Activated CD4-positive, CD25-positive, alpha-beta regulatory T cell (primary cell): ENCODE results near the gene HIVEP2.

ENCODE experiments used
- DNase-seq, 4 experiments: peaks; one replicate each; lab custom pipeline; 2025; lab: John Stamatoyannopoulos, UW

HIVEP2 gene

DNA sequence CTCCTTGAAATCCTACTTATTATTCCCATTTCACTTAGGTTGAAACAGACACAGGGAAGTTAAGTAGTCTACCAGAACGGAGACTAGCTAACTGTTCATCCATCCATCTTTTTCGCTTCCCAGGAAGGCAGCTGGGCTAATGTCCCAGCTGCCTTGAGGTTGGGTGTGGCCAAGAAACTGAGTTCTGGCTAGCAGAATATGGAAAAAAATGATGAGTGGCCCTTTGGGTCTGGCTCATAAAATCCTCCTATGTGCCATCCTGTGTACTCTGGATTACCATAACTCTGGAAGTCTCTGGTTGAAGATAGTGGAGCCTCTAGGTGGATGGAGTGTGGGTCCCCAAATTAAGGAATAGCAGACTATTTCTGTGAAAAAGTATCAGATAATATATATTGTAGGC lies 206.2 kb downstream of the HIVEP2 start:
- no peak for DNase-seq

DNA sequence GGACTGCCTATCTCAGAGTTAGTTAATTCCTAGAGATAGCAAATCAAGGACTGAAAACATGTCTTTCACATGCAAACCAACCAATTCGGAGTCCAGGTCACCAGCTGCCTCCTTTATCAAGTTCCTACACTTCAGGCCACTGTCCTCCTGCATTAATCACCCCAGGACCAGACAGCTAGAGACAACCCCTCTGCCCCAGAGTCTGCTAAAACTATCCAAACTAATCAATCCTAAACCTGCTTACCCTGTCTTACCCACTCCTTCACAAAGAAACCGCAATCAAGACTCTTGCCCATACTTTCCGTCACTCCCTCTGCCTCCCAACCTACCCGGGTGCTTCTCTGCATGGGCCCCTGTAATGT lies 207.0 kb downstream of the HIVEP2 start:
- no peak for DNase-seq

DNA sequence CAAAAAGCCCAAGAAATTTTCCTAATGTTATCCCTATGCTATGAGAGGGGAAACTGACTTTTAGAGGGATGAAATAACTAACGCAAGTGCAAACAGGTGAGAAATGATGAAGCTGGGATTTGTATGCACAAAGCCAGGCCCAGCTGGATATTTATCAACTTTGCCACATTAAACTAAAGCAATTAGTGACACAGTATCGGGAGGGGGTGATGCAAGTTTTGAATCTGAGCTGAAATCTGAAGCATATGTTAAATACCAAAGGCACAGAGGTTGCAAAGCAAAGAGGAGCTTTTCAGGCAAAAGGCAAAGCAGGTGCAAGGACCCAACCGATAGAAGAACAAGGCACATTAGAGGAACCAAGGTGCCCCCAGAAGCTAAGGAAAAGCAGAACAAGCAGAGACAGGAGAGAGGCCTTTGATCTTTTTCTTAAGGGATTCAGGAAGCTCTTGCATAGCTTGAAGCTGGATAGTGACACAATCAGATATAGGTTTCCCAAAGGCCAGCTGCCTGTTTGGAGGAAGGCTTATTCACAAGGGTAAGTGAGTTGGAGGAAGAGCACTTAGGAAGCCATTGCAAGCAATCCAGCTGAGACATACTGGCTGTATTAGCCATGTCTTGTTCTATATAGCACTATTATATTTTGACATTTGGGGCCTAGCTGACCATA lies 207.5 kb downstream of the HIVEP2 start:
- no peak for DNase-seq

DNA sequence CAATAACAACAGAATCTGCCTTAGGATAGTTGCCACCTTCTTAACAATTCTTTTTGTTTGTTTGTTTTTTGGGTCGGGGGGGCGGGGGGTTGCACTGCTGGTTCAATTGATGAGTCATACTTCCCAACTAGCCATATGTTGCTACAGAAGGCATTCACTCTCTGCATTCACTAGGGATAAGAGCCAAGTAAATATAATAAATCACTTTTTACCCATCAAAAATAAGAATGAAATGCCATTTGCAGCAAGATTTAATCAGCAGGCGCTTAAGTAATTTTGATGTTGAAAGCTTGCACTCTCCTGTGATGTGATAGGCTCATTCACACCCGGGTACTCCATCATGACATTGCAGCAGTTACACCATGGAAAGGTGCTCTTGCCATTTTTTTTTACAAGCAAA lies 209.8 kb downstream of the HIVEP2 start:
- no peak for DNase-seq

- no peak for DNase-seq
Observed at GRCh38 chr6:142732790-142733189, 212.2 kb downstream of the HIVEP2 start.

DNA sequence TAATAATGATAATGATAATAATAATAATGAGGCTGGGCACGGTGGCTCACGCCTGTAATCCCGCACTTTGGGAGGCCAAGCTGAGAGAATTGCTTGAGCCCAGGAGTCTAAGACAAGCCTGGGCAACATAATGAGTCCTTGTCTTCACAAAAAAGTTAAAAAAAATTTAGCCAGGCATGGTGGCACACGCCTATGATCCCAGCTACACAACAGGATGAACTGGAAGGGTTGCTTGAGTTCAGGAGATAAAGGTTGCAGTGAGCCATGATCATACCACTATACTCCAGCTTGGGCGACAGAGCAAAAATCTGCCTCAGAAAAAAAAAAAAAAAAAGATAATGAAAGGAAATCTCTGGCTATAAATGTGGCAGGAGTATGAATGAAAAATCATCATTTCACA lies 213.4 kb downstream of the HIVEP2 start:
- no peak for DNase-seq

GRCh38 chr6:142729618-142730017 lies 215.4 kb downstream of the HIVEP2 start:
- DNase-seq: no peak

GRCh38 chr6:142728910-142729481 lies 216.0 kb downstream of the HIVEP2 start:
- no peak for DNase-seq

DNA sequence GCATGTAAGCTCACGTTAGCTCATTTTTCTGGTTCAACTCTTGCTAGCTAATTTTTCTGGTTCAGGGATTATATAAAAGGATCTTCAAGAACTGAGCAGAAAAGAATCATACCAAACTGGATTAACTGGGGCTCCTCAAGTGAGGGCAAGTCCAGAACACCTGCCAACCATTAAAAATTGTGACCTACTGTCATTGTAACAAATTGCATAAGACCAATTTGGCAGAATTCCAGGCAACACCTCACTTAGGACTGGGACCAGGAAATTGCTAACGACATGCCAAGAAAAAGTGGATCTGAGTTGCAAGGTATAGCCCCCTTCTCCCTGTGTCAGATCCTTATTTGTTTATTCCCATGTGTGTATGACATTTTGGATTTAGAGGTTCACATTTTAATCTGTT lies 216.6 kb downstream of the HIVEP2 start:
- no peak for DNase-seq

- no peak for DNase-seq
Observed at GRCh38 chr6:142726616-142727015, 218.4 kb downstream of the HIVEP2 start.

DNA sequence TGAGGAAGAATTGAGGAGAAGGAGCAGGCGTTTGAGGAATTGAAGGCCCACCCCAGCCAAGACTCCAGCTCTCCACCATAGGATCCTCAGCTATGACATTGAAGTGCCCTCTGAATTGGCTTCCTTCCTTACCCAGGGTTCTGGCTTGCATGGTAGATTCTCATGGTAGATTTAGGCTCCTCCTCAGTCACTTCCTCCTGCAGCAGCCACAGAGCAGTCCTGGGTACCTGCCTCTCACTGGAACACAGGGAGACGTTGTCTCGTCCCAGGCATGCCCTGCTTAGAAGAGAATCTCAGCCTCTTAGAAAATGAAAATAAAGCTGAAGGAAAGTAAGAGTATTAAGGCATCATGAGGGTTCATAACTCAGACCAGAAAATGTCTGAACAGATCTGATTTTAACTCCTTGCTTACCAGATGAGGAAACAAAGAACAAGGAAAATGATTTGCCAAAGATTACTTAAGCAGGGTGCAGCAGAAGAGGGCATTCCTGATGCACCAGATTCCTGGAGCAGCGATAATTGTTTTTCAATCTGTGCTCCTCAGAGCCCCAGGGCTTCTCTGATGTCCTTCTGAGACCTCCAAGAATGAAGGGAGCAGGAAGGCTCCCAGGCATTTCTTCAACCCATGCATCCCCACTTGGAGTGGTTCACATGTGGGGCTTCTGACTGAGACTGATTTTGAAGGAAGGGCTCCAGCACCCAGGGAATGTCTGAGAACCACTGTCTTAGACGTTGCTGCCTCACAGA lies 219.8 kb downstream of the HIVEP2 start:
- DNase-seq: no peak

DNA sequence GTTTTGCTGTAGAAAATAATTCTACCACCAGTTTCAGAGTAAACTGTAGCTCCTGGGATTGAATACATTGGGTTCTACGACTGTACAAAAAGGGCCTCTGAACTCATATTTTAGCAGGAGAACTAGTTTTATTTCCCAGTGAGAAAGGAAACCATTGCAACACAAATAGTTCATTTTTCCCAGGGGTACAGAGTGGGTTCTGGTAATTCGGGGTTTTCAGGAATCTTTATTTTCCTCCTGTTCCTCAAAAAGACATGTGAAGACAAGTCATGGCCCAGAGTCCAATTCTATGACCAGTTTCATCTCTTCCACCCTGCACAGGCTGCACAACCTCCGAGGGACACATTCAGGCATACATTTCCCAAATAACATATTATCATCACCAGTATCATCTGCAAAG lies 222.1 kb downstream of the HIVEP2 start:
- DNase-seq: no peak

- no peak for DNase-seq
Observed at GRCh38 chr6:142722012-142722411, 223.0 kb downstream of the HIVEP2 start.

DNA sequence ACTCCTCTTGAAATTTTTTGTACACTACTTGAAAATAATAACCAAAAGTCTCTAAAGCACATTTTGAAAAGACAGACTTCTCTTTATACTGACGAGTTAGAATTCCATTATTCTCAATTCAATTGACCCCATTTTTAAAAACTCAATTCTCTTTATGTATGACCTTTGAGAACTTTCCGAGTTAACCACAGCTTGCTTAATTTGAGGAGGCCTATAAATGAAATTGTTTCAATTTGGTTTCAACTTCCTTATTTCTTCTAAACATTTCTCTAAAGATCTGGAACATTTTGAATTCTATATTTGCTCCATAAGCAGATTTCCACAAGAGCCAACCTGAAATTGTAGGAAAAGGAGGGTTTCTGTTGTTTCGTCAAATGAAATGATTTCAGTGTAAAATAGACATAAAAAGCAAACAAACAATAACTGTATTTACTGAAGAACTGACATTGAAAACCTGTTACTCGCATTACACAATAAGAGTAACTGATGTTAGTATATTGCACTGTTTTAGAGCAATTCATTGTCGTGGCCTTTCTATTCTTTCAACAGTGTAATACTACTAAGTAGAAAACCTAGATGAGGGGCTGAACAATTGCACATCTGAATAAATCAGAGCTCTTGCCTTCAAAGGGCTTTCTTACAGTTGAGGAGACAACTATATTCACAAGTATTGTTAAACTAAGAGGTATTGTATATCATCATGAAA lies 223.6 kb downstream of the HIVEP2 start:
- DNase-seq: no peak

DNA sequence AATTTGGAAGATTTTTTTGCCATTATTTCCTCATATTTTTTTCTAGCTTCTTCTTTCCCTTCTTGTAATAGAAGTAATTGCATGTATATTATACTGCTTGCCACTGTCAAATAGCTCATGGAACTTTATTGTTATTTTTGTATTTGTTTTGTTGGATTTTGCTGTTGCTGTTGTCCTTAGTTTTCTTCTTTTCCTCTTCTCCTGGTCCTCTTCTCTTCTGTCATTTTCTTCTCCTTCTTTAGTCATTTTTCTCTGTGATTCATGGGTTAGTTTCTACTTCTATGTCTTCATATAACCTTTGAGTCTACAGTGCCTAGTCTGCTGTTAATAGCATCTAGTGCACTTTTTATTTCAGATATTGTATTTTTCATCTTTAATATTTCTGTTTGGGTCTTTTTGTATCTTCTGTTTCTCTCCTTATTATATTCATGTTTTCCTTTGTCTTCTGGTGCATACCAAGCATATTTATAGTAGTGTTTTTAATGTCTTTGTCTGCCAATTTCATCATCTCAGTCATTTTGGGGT lies 226.2 kb downstream of the HIVEP2 start:
- no peak for DNase-seq

DNA sequence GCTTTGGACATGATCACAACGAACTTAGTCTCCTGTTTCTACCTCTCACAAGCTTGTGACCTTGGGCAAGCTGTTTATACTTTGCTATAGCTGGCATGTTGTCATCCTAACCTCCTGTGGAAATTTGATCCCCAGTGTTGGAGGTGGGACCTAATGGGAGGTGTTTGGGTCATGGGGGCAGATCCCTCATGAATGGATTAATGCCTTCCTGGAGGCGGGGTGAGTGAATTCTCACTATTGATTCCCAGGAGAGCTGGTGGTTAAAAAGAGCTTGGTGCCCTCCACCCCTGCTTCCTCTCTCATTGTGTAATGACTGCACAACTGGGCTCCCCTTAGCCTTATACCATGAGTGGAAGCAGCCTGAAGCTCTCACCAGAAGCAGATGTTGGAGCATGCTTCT lies 228.9 kb downstream of the HIVEP2 start:
- DNase-seq: no peak

DNA sequence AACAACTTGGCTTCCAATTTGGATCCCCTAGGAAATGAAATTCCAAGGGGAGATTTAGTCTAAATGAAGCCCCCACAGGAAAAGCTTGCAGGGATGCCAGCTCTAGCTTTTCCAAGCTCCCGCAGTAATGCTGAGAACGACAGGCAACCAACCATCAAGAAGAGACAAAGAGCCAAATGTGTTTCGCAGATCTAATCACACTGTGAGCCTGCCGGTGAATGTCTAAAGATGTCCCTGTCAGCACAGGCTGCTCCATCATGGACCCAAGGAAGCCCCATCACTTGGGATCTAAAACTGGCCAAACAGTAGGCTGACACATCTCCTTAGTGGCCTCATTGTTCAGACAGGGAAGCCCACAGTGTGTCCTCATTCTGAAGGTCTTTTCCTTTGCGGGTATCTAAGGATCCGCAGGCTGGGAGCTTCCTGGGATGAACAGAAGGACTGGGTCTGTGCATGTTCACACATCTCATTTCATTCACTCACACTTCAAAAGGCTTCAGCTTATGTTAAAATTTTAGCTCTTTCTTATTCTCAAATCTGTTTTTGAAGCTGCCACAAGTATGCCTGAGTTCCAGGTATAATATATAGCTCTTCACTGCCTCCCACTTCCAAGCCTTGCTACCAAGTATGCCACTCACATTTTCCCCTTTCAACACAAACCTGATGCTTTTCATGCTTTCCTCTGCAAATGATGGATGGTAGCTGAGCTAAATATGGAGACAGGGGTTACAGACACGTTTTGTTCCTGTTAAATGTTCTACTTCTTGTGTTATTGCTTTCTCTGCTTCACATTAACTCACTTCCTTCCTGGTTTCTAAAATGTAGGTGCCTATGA lies 229.8 kb downstream of the HIVEP2 start:
- DNase-seq: no peak

DNA sequence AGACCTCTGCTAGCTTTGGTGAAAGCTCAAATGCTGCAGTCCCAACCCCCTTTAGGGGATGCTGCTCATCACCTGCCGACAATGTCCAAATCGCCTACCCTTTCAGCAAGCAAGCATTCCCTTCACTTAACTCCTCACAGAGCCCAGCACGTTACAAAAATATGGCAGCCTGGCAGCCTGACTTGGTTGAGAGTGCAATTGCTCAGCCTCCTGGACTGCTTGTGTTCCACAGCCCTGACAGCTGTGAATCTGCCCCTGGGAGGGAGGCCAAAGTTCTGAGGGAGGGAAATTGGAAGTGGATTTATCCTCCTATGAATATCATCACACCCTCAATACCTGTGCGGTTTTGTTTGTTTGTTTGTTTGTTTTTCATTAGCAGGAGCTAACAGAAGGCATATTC lies 231.0 kb downstream of the HIVEP2 start:
- no peak for DNase-seq

DNA sequence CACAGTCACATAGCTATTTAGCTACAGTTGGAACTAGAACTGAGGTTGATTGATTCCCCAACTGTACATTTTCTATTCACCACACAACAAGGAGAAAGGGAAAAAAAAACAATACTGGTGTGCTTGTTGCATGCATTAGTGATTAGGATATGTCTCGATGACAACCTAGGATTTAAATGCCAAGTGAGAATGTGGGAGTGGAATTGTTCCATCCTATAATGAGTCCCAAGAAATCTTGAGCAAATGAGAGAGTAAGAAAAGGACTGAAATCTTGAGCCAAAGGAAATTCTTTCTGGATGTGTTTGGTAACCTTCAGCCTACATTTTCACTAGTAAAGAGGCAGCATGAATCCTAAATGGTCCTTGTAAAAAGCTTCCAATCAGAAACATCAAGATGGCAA lies 232.7 kb downstream of the HIVEP2 start:
- no peak for DNase-seq

GRCh38 chr6:142708651-142709050 lies 236.3 kb downstream of the HIVEP2 start:
- DNase-seq: no peak

DNA sequence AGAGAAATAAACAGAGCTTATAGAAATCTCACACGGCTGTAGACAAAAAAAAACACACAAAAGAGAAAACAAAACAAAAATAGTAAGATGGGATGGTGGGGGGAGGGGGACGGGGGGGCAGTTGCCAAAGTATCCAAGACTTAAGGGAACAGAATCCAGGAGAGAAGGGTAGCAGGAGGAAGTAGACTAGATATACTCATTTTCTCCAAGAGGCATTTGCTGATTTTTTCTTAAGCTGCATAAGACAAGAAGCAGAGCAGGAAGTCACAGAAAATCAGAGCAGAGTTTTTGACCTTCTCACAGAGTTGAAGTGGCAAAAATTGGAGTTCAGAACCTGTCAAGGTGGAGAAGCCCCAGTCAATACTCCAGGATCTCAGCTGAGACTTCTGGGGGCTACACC lies 237.7 kb downstream of the HIVEP2 start:
- DNase-seq: no peak

GRCh38 chr6:142706210-142706609 lies 238.8 kb downstream of the HIVEP2 start:
- DNase-seq: no peak
